Trophoblast cell (in vitro differentiated cells and primary cell): ENCODE measurements around the gene GIGYF2.

Experiments used
- DNase-seq, 2 donors: peaks; one replicate each; pipeline ENCODE4 v3.0.0-alpha.2; 2016
- H2AFZ ChIP-seq: 2 replicates; pipeline ENCODE4 v1.6.1; 2013; ENCODE audit warnings: low read length, moderate library complexity, mild to moderate bottlenecking; ENCODE audit not compliant: insufficient read depth, poor library complexity
- H2AK5ac ChIP-seq: 2 replicates; pipeline ENCODE4 v1.6.1; 2013; ENCODE audit warnings: mild to moderate bottlenecking, low read length
- H2BK120ac ChIP-seq: 2 replicates; pipeline ENCODE4 v1.6.1; 2013; ENCODE audit warnings: low read length, mild to moderate bottlenecking, moderate library complexity; ENCODE audit not compliant: insufficient read depth, poor library complexity
- H2BK12ac ChIP-seq: 2 replicates; pipeline ENCODE4 v1.6.1; 2013; ENCODE audit warnings: mild to moderate bottlenecking, low read length, moderate library complexity
- H2BK5ac ChIP-seq: 2 replicates; pipeline ENCODE4 v1.6.1; 2013; ENCODE audit warnings: low read length, low read depth, moderate library complexity, mild to moderate bottlenecking; ENCODE audit not compliant: poor library complexity
- H3K14ac ChIP-seq: 2 replicates; pipeline ENCODE4 v1.6.1; 2013; ENCODE audit warnings: mild to moderate bottlenecking, low read length
- H3K18ac ChIP-seq: 2 replicates; pipeline ENCODE4 v1.6.1; 2013; ENCODE audit warnings: mild to moderate bottlenecking, low read length
- H3K23ac ChIP-seq: 2 replicates; pipeline ENCODE4 v1.6.1; 2013; ENCODE audit warnings: low read length
- H3K27ac ChIP-seq: 2 replicates; pipeline ENCODE4 v1.5.1; 2013; ENCODE audit warnings: low read depth, mild to moderate bottlenecking, inconsistent platforms, low read length, moderate library complexity
- H3K27me3 ChIP-seq: 2 replicates; pipeline ENCODE4 v1.6.1; 2013; ENCODE audit warnings: inconsistent platforms, mild to moderate bottlenecking, low read length, moderate library complexity; ENCODE audit not compliant: insufficient read depth
- H3K36me3 ChIP-seq, 2 experiments: 1 replicate in 1 of 2; 2 replicates in 1 of 2; pipeline ENCODE4 v1.6.1; 2013; ENCODE audit warnings: low read length in 2 of 2, mild to moderate bottlenecking in 2 of 2, moderate library complexity in 1 of 2; ENCODE audit not compliant: insufficient read depth in 2 of 2, control insufficient read depth in 1 of 2
- H3K4ac ChIP-seq: 2 replicates; pipeline ENCODE4 v1.6.1; 2013; ENCODE audit warnings: low read depth, mild to moderate bottlenecking, low read length, moderate library complexity
- H3K4me1 ChIP-seq, 2 experiments: 1 replicate in 1 of 2; 2 replicates in 1 of 2; pipeline ENCODE4 v1.6.1; 2013; ENCODE audit warnings: low read length in 2 of 2, mild to moderate bottlenecking in 2 of 2, moderate library complexity in 1 of 2; ENCODE audit not compliant: insufficient read depth in 2 of 2, control insufficient read depth in 1 of 2
- H3K4me2 ChIP-seq: 2 replicates; pipeline ENCODE4 v1.6.1; 2013; ENCODE audit warnings: inconsistent platforms, mild to moderate bottlenecking, low read length, moderate library complexity
- H3K4me3 ChIP-seq: 2 replicates; pipeline ENCODE4 v1.5.1; 2013; ENCODE audit warnings: mild to moderate bottlenecking, low read depth, low read length, inconsistent platforms
- H3K79me1 ChIP-seq: one replicate; pipeline ENCODE4 v1.6.1; 2013; ENCODE audit warnings: low read length
- H3K79me2 ChIP-seq: 2 replicates; pipeline ENCODE4 v1.6.1; 2013; ENCODE audit warnings: low read length, mild to moderate bottlenecking; ENCODE audit not compliant: control insufficient read depth, insufficient read depth, poor library complexity
- H3K9ac ChIP-seq: 2 replicates; pipeline ENCODE4 v1.6.1; 2013; ENCODE audit warnings: mild to moderate bottlenecking, low read length
- H3K9me3 ChIP-seq: 2 replicates; pipeline ENCODE4 v1.6.1; 2013; ENCODE audit warnings: low read depth, mild to moderate bottlenecking, control low read depth, inconsistent platforms, low read length; ENCODE audit not compliant: insufficient read depth
- H4K12ac ChIP-seq: 2 replicates; pipeline ENCODE4 v1.6.1; 2013; ENCODE audit warnings: low read depth, mild to moderate bottlenecking, low read length, moderate library complexity
- H4K8ac ChIP-seq: 2 replicates; pipeline ENCODE4 v1.6.1; 2013; ENCODE audit warnings: low read depth, mild to moderate bottlenecking, low read length, moderate library complexity
- H4K91ac ChIP-seq: one replicate; pipeline ENCODE4 v1.6.1; 2013; ENCODE audit warnings: low read depth, mild to moderate bottlenecking, low read length, moderate library complexity
- WGBS: extraction: QIAGEN DNeasy Blood & Tissue Kit; methylation state at CpG from one replicate; pipeline ENCODE4 v1.1.7; 2013; ENCODE audit warnings: missing lambda C conversion rate; ENCODE audit not compliant: insufficient read length, insufficient coverage; ENCODE audit errors: extremely low coverage; 5-methylcytosine and 5-hydroxymethylcytosine counted together

The GIGYF2 gene

GRCh38 chr2:232731470-232731869, 34.3 kb downstream of the GIGYF2 start:
- H3K4me3 ChIP-seq = no peak overlapping the region
- H2AK5ac ChIP-seq = no peak overlapping the region
- no peak overlapping the region for H3K23ac ChIP-seq
- no peak overlapping the region for H3K9ac ChIP-seq
- H3K4me2 ChIP-seq = no peak overlapping the region
- no peak overlapping the region for H3K27ac ChIP-seq
- H2BK120ac ChIP-seq = no peak overlapping the region
- no peak overlapping the region for H2AFZ ChIP-seq
- H2BK5ac ChIP-seq = no peak overlapping the region
- H3K18ac ChIP-seq = no peak overlapping the region
- H3K4me1 ChIP-seq = no peaks in the 10 kb centered on the region
- DNase-seq = no peak
- no peaks in the 10 kb centered on the region for H3K9me3 ChIP-seq
- H3K14ac ChIP-seq = no peak overlapping the region
- H4K8ac ChIP-seq = no peak overlapping the region
- no peak overlapping the region for H4K91ac ChIP-seq
- no CpG with 5 or more reads among the region's 2 CpGs for WGBS
- H3K79me2 ChIP-seq = peaks cover 3% of the 10 kb centered on the region
- H3K79me1 ChIP-seq = no peaks in the 10 kb centered on the region
- no peak overlapping the region for H2BK12ac ChIP-seq
- no peaks in the 10 kb centered on the region for H3K27me3 ChIP-seq
- H3K4ac ChIP-seq = no peak overlapping the region
- peaks cover 10 to 12% of the 10 kb centered on the region in 2 experiments for H3K36me3 ChIP-seq
- no peak overlapping the region for H4K12ac ChIP-seq

- Histone ChIP-seq H3K9me3 (no peaks in the 10 kb centered on the region), H3K79me1 (no peaks in the 10 kb centered on the region), H3K4me2 (no peak overlapping the region), H4K91ac (no peak overlapping the region), H2BK120ac (no peak overlapping the region), H3K23ac (no peak overlapping the region), H3K36me3 (peaks cover 4 to 5% of the 10 kb centered on the region in 2 experiments), H3K79me2 (no peaks in the 10 kb centered on the region), H3K4me3 (no peak overlapping the region), H2BK12ac (no peak overlapping the region), H3K4me1 (no peaks in the 10 kb centered on the region), H3K9ac (no peak overlapping the region), H3K18ac (no peak overlapping the region), H4K8ac (no peak overlapping the region), H2BK5ac (no peak overlapping the region), H3K27ac (no peak overlapping the region), H3K27me3 (no peaks in the 10 kb centered on the region), H3K14ac (no peak overlapping the region), H2AK5ac (no peak overlapping the region), H3K4ac (no peak overlapping the region), H4K12ac (no peak overlapping the region), H2AFZ (no peak overlapping the region)
- WGBS = no CpG with 5 or more reads among the region's 4 CpGs
- DNase-seq = no peak
These were observed 44.2 kb downstream of the GIGYF2 start for GRCh38 chr2:232741294-232741693.

DNA sequence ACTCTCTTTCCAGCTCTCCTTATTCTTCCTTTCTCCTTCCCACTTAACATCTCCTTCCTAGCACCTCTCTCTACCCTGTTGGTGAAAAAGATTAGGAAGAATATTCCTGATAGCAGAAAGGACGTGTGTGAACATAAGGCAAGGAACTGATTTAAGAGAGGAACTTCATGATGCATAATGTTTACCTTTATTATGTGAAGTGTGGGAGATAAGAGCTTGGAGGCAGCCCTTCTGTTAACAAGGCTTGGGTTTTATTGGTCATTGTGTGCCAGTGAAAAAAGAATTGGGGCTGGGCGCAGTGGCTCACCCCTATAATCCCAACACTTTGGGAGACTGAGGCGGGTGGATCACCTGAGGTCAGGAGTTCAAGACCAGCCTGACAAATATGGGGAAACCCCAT, 44.8 kb downstream of the GIGYF2 start:
- H3K14ac ChIP-seq = no peak overlapping the region
- DNase-seq = no peak
- no peak overlapping the region for H3K4me2 ChIP-seq
- WGBS = no CpG with 5 or more reads among the region's 3 CpGs
- H3K9ac ChIP-seq = no peak overlapping the region
- no peak overlapping the region for H2BK12ac ChIP-seq
- no peak overlapping the region for H4K91ac ChIP-seq
- no peak overlapping the region for H3K18ac ChIP-seq
- no peak overlapping the region for H4K12ac ChIP-seq
- H3K9me3 ChIP-seq = no peaks in the 10 kb centered on the region
- no peak overlapping the region for H2AK5ac ChIP-seq
- H3K27me3 ChIP-seq = no peaks in the 10 kb centered on the region
- H3K23ac ChIP-seq = no peak overlapping the region
- H2BK5ac ChIP-seq = no peak overlapping the region
- H2AFZ ChIP-seq = no peak overlapping the region
- H3K36me3 ChIP-seq = peaks cover 4% of the 10 kb centered on the region in 2 experiments
- H4K8ac ChIP-seq = no peak overlapping the region
- H3K79me2 ChIP-seq = no peaks in the 10 kb centered on the region
- no peaks in the 10 kb centered on the region for H3K79me1 ChIP-seq
- no peaks in the 10 kb centered on the region for H3K4me1 ChIP-seq
- H3K4ac ChIP-seq = no peak overlapping the region
- no peak overlapping the region for H3K4me3 ChIP-seq
- H2BK120ac ChIP-seq = no peak overlapping the region
- no peak overlapping the region for H3K27ac ChIP-seq

- no peak overlapping the region for H2AFZ ChIP-seq
- no peaks in the 10 kb centered on the region for H3K9me3 ChIP-seq
- H3K9ac ChIP-seq = no peak overlapping the region
- H3K27ac ChIP-seq = no peak overlapping the region
- H3K4ac ChIP-seq = no peak overlapping the region
- no peaks in the 10 kb centered on the region for H3K79me2 ChIP-seq
- H3K14ac ChIP-seq = no peak overlapping the region
- H3K79me1 ChIP-seq = no peaks in the 10 kb centered on the region
- H3K23ac ChIP-seq = no peak overlapping the region
- no peak overlapping the region for H4K12ac ChIP-seq
- peaks cover 5 to 7% of the 10 kb centered on the region in 2 experiments for H3K36me3 ChIP-seq
- H3K4me3 ChIP-seq = no peak overlapping the region
- H4K91ac ChIP-seq = no peak overlapping the region
- H2BK5ac ChIP-seq = no peak overlapping the region
- no peaks in the 10 kb centered on the region for H3K27me3 ChIP-seq
- H3K18ac ChIP-seq = no peak overlapping the region
- WGBS = no CpG with 5 or more reads among the region's 1 CpG
- no peak for DNase-seq
- H3K4me2 ChIP-seq = no peak overlapping the region
- no peak overlapping the region for H2AK5ac ChIP-seq
- no peak overlapping the region for H2BK12ac ChIP-seq
- H4K8ac ChIP-seq = no peak overlapping the region
- no peak overlapping the region for H2BK120ac ChIP-seq
- H3K4me1 ChIP-seq = no peaks in the 10 kb centered on the region
These were observed 47.8 kb downstream of the GIGYF2 start for GRCh38 chr2:232744963-232745362.
